ENCODE data around the gene CSMD2.

- TF ChIP-seq POLR2AphosphoS5 (IDR thresholded peaks at IDR 0.05; ENCODE audit: low read depth) (no peak), CTCF (conservative IDR thresholded peaks at IDR 0.05; ENCODE audit: low read depth in 2 of 2) (no peak), EZH2 (IDR thresholded peaks at IDR 0.05; ENCODE audit: low read depth, unreplicated experiment) (no peak), REST (IDR thresholded peaks at IDR 0.05; ENCODE audit: unreplicated experiment) (no peak), CREB1 (CRISPR knock-in tag; IDR thresholded peaks at IDR 0.05; ENCODE audit: low read depth) (no peak), ZNF331 (CRISPR knock-in tag; IDR thresholded peaks at IDR 0.05; ENCODE audit: low read depth) (no peak), EZH2phosphoT487 (IDR thresholded peaks at IDR 0.05; ENCODE audit: unreplicated experiment) (no peak), ZNF462 (CRISPR knock-in tag; IDR thresholded peaks at IDR 0.05) (no peak), JUNB (IDR thresholded peaks at IDR 0.05; ENCODE audit: unreplicated experiment) (no peak), NANOG (IDR thresholded peaks at IDR 0.05; ENCODE audit: borderline replicate concordance) (no peak), ZNF114 (CRISPR knock-in tag; IDR thresholded peaks at IDR 0.05) (no peak), STAT1 (IDR thresholded peaks at IDR 0.05; ENCODE audit: unreplicated experiment) (no peak)
Measured at GRCh38 chr1:33931111-33931475, 233.9 kb downstream of the CSMD2 start.
